Peyer's patch (tissue), 4 donors: ENCODE results near the gene GBX2.

ENCODE experiments used
- POLR2A ChIP-seq, 2 donors: fragments of 450-650 bp; IDR thresholded peaks; one replicate each; pipeline ENCODE4 v1.5.1; 2017; ENCODE audit warnings: antibody characterized with exemption in 2 of 2, mild to moderate bottlenecking in 2 of 2, moderate library complexity in 2 of 2
- TF ChIP-seq, protein P1 (sequence below), 6 experiments: fragments of 450-650 bp in 4 of 6; fragments of 200-600 bp in 2 of 6; sonication (generic) in 1 of 6; IDR thresholded peaks; one replicate each; pipeline ENCODE4 v1.5.1; 2017 to 2019; ENCODE audit warnings: antibody characterized with exemption in 6 of 6, mild to moderate bottlenecking in 3 of 6, moderate library complexity in 1 of 6

DNA sequence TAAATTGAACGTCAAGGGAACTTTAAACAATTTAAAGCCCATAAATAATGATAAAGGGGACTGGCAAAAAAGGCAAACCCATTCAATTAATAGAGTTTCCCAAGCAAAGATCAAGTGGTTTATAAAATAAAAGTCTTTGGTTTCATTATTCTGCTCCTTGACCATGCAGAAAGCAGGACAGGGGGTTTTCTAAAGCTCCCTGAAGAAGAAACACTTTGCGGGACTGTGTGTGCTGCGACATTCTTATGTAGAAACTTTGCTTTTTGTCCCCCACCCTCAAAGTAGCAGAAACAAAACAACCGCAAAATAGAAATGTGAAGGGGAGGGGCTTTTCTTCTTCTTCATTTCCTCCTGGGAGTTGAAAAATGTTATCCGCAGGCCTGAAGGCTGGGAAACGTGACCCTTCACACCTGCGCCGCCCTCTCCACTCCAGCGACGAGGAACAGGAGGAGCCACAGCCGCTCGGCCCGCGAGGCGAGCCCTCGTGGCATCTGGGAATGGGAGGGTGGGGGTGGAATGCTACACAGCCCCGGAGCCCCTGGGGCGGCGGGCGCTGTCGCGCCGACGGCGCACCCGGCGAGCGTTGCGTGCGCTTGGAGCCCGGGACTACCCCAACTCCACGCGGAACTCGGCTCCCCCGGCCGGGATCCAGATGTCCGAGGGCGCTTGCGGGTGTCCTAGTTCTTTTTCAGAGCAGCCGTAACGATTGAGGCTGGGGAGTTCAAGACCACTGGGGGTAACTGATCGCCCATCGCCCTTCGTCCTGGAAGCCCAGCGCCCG is 4.3 kb upstream of the GBX2 start:
- TF ChIP-seq, protein P1, sequence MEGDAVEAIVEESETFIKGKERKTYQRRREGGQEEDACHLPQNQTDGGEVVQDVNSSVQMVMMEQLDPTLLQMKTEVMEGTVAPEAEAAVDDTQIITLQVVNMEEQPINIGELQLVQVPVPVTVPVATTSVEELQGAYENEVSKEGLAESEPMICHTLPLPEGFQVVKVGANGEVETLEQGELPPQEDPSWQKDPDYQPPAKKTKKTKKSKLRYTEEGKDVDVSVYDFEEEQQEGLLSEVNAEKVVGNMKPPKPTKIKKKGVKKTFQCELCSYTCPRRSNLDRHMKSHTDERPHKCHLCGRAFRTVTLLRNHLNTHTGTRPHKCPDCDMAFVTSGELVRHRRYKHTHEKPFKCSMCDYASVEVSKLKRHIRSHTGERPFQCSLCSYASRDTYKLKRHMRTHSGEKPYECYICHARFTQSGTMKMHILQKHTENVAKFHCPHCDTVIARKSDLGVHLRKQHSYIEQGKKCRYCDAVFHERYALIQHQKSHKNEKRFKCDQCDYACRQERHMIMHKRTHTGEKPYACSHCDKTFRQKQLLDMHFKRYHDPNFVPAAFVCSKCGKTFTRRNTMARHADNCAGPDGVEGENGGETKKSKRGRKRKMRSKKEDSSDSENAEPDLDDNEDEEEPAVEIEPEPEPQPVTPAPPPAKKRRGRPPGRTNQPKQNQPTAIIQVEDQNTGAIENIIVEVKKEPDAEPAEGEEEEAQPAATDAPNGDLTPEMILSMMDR (IDR thresholded peaks at IDR 0.05), result no peak
- no peak for TF ChIP-seq POLR2A (IDR thresholded peaks at IDR 0.05)
